H9 (cell line): ENCODE measurements around the gene ZMYND8. TPM values are rescaled to one million over a fixed set of nuclear protein-coding genes. Genes with fewer than 3 reads are reported as not detected.

ENCODE experiments used
- DNase-seq: peaks from one replicate; pipeline ENCODE4 v3.0.0-alpha.2; 2017
- H2AFZ ChIP-seq: one replicate; pipeline ENCODE4 v1.6.1; 2013; ENCODE audit warnings: mild to moderate bottlenecking, low read length, control low read depth, moderate library complexity
- H2AK5ac ChIP-seq: 2 replicates; pipeline ENCODE4 v1.6.1; 2013; ENCODE audit warnings: low read length, control low read depth, mixed read lengths; ENCODE audit not compliant: insufficient read length
- H2BK120ac ChIP-seq: one replicate; pipeline ENCODE4 v1.6.1; 2013; ENCODE audit warnings: low read depth, mild to moderate bottlenecking, low read length, control low read depth, inconsistent platforms; ENCODE audit not compliant: poor library complexity, severe bottlenecking
- H2BK12ac ChIP-seq: 2 replicates; pipeline ENCODE4 v1.6.1; 2013; ENCODE audit warnings: low read length, control low read depth, mixed read lengths, low read depth; ENCODE audit not compliant: insufficient read length
- H2BK15ac ChIP-seq: 2 replicates; pipeline ENCODE4 v1.6.1; 2013; ENCODE audit warnings: low read depth, low read length, control low read depth
- H2BK20ac ChIP-seq: one replicate; pipeline ENCODE4 v1.6.1; 2013; ENCODE audit warnings: low read depth, mild to moderate bottlenecking, low read length, control low read depth, inconsistent platforms; ENCODE audit not compliant: poor library complexity, severe bottlenecking
- H2BK5ac ChIP-seq: 2 replicates; pipeline ENCODE4 v1.6.1; 2013; ENCODE audit warnings: low read length, control low read depth, mixed read lengths; ENCODE audit not compliant: insufficient read length
- H3K14ac ChIP-seq: 2 replicates; pipeline ENCODE4 v1.6.1; 2013; ENCODE audit warnings: low read length, control low read depth; ENCODE audit not compliant: insufficient read depth
- H3K18ac ChIP-seq: 2 replicates; pipeline ENCODE4 v1.6.1; 2013; ENCODE audit warnings: low read depth, mild to moderate bottlenecking, mixed read lengths, low read length, control low read depth; ENCODE audit not compliant: insufficient read length
- H3K23ac ChIP-seq: 2 replicates; pipeline ENCODE4 v1.6.1; 2013; ENCODE audit warnings: low read length, control low read depth, mixed read lengths, low read depth; ENCODE audit not compliant: insufficient read length
- H3K23me2 ChIP-seq: 2 replicates; pipeline ENCODE4 v1.6.1; 2013; ENCODE audit warnings: low read depth, mild to moderate bottlenecking, mixed read lengths, low read length, control low read depth; ENCODE audit not compliant: insufficient read length, poor library complexity, severe bottlenecking
- H3K27ac ChIP-seq: 2 replicates; pipeline ENCODE4 v1.5.1; 2013; ENCODE audit warnings: low read length, control low read depth, mixed read lengths, low read depth; ENCODE audit not compliant: insufficient read length
- H3K27me3 ChIP-seq: 2 replicates; pipeline ENCODE4 v1.6.1; 2013; ENCODE audit warnings: low read length, control low read depth, inconsistent platforms; ENCODE audit not compliant: insufficient read depth
- H3K4ac ChIP-seq: 2 replicates; pipeline ENCODE4 v1.6.1; 2013; ENCODE audit warnings: low read depth, mild to moderate bottlenecking, control low read depth, inconsistent platforms, low read length, moderate library complexity
- H3K4me1 ChIP-seq: 2 replicates; pipeline ENCODE4 v1.6.1; 2013; ENCODE audit warnings: low read length, control low read depth, inconsistent platforms; ENCODE audit not compliant: insufficient read depth
- H3K4me2 ChIP-seq: 2 replicates; pipeline ENCODE4 v1.6.1; 2013; ENCODE audit warnings: low read length, control low read depth, mixed read lengths; ENCODE audit not compliant: insufficient read length, insufficient read depth
- H3K56ac ChIP-seq: 2 replicates; pipeline ENCODE4 v1.6.1; 2013; ENCODE audit warnings: low read depth, mild to moderate bottlenecking, mixed read lengths, low read length, control low read depth; ENCODE audit not compliant: insufficient read length
- H3K79me1 ChIP-seq: 2 replicates; pipeline ENCODE4 v1.6.1; 2013; ENCODE audit warnings: low read depth, mild to moderate bottlenecking, moderate library complexity, low read length, control low read depth, inconsistent platforms; ENCODE audit not compliant: insufficient read depth, poor library complexity, severe bottlenecking
- H3K79me2 ChIP-seq: 2 replicates; pipeline ENCODE4 v1.6.1; 2013; ENCODE audit warnings: low read length, control low read depth, inconsistent platforms; ENCODE audit not compliant: insufficient read depth
- H3K9ac ChIP-seq: 2 replicates; pipeline ENCODE4 v1.6.1; 2013; ENCODE audit warnings: low read length, control low read depth, mixed read lengths; ENCODE audit not compliant: insufficient read length; ENCODE audit errors: extremely low read depth
- H3K9me3 ChIP-seq: one replicate; pipeline ENCODE4 v1.6.1; 2013; ENCODE audit warnings: low read depth, low read length, inconsistent platforms; ENCODE audit not compliant: control insufficient read depth
- H3T11ph ChIP-seq: one replicate; pipeline ENCODE4 v1.6.1; 2013; ENCODE audit warnings: mild to moderate bottlenecking, low read length, control low read depth, inconsistent platforms
- H4K20me1 ChIP-seq: one replicate; pipeline ENCODE4 v1.6.1; 2013; ENCODE audit not compliant: control insufficient read depth, insufficient read length, insufficient read depth
- H4K5ac ChIP-seq: 2 replicates; pipeline ENCODE4 v1.6.1; 2013; ENCODE audit warnings: low read depth, mild to moderate bottlenecking, mixed read lengths, low read length, control low read depth; ENCODE audit not compliant: insufficient read length
- H4K8ac ChIP-seq: replicated peaks from 2 replicates; pipeline ENCODE4 v1.6.1; 2013; ENCODE audit warnings: low read length, control low read depth, mixed read lengths, low read depth; ENCODE audit not compliant: insufficient read length
- H4K91ac ChIP-seq: 2 replicates; pipeline ENCODE4 v1.6.1; 2013; ENCODE audit warnings: low read depth, mild to moderate bottlenecking, moderate library complexity, mixed read lengths, low read length, control low read depth; ENCODE audit not compliant: insufficient read length
- H3K27ac Mint-ChIP-seq, 3 experiments: 2 replicates in 2 of 3; 3 replicates in 1 of 3; pipeline ENCODE4 v1.8.0; 2020 to 2021; ENCODE audit warnings: mixed read lengths in 3 of 3, mild to moderate bottlenecking in 1 of 3, moderate library complexity in 1 of 3
- H3K27me3 Mint-ChIP-seq: 2 replicates; pipeline ENCODE4 v1.8.0; 2021; ENCODE audit warnings: low read depth, mild to moderate bottlenecking, moderate library complexity, mixed read lengths
- H3K36me3 Mint-ChIP-seq, 3 experiments: 2 replicates in 2 of 3; 3 replicates in 1 of 3; pipeline ENCODE4 v1.8.0; 2020 to 2021; ENCODE audit warnings: low read depth in 3 of 3, mixed read lengths in 3 of 3; ENCODE audit not compliant: insufficient read depth in 1 of 3
- H3K4me1 Mint-ChIP-seq, 2 experiments: 2 replicates each; pipeline ENCODE4 v1.8.0; 2020; ENCODE audit warnings: mixed read lengths in 2 of 2
- H3K4me3 Mint-ChIP-seq, 2 experiments: 2 replicates in 1 of 2; 3 replicates in 1 of 2; pipeline ENCODE4 v1.8.0; 2020 to 2021; ENCODE audit warnings: mild to moderate bottlenecking in 2 of 2, mixed read lengths in 2 of 2, moderate library complexity in 1 of 2
- H3K9me3 Mint-ChIP-seq, 2 experiments: 2 replicates in 1 of 2; 3 replicates in 1 of 2; pipeline ENCODE4 v1.8.0; 2020; ENCODE audit warnings: mild to moderate bottlenecking in 2 of 2, mixed read lengths in 2 of 2, moderate library complexity in 1 of 2
- WGBS: extraction: QIAGEN DNeasy Blood & Tissue Kit; methylation state at CpG from one replicate; pipeline ENCODE4 v1.1.7; 2013; ENCODE audit warnings: missing lambda C conversion rate, low lambda C conversion rate, mixed read lengths; ENCODE audit not compliant: insufficient read length; ENCODE audit errors: extremely low coverage; 5-methylcytosine and 5-hydroxymethylcytosine counted together
- total RNA-seq: library from RNA; stranded (reverse); gene quantifications from 2 replicates; pipeline ENCODE4 v1.2.1, GENCODE V29; 2021
- TF ChIP-seq, protein P1 (sequence below): fragments of 200-600 bp; sonication (generic); conservative IDR thresholded peaks from 3 replicates; pipeline ENCODE4 v1.8.0; 2021; ENCODE audit warnings: antibody characterized with exemption, mild to moderate bottlenecking

Gene ZMYND8
- total RNA-seq, 1 experiment from 2014 or later = 158 TPM

DNA sequence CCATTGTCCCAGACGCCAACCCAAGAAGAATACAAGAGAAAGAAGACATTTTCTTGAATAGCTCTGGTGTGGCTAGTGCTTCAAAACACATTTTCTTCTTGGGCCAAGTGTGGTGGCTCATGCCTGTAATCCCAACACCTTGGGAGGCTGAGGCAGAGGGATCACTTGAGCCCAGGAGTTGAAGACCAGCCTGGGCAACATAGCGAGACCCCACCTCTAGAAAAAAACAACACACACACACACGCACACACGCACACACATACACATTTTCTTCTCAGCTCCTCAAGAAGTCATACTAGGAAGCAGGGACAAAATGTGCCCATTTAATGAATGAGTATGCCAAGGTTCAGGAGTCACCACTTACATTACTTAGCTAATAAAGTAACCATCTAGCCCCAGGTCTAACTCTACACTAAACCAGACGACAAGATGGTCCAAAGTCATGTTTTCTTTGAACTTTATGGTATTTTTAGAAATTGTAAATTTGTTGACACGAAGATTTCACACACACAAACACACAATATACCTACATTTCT lies 68.8 kb downstream of the ZMYND8 start:
- H3K27ac Mint-ChIP-seq = peak overlapping the region in 2 of 3 experiments; percentile 55 to 80; a peak in 2 of 7 replicates

More for the DNA sequence above, 68.8 kb downstream of the ZMYND8 start:
- Histone ChIP-seq H2AK5ac (no peak overlapping the region), H2AFZ (no peak overlapping the region), H3K27me3 (no peaks in the 10 kb centered on the region), H3K18ac (no peak overlapping the region), H3K4me2 (no peak overlapping the region), H3K23ac (no peak overlapping the region), H4K8ac (no peak overlapping the region), H3K9ac (no peak overlapping the region), H2BK12ac (no peak overlapping the region), H3K79me2 (no peaks in the 10 kb centered on the region), H3K23me2 (no peaks in the 10 kb centered on the region), H4K5ac (no peak overlapping the region), H4K91ac (no peak overlapping the region), H2BK5ac (no peak overlapping the region), H4K20me1 (no peaks in the 10 kb centered on the region), H3K4ac (no peak overlapping the region), H3K9me3 (no peaks in the 10 kb centered on the region), H3T11ph (no peak overlapping the region), H2BK20ac (no peak overlapping the region), H3K79me1 (peaks cover 2% of the 10 kb centered on the region), H3K56ac (no peak overlapping the region), H3K4me1 (no peaks in the 10 kb centered on the region), H3K27ac (no peak overlapping the region), H2BK15ac (no peak overlapping the region), H2BK120ac (no peak overlapping the region), H3K14ac (no peak overlapping the region)
- H3K36me3 Mint-ChIP-seq = peaks cover 57 to 94% (median 93%) of the 10 kb centered on the region in 3 experiments; a peak in 6 of 7 replicates
- H3K9me3 Mint-ChIP-seq = no peaks in the 10 kb centered on the region
- H3K27me3 Mint-ChIP-seq = no peaks in the 10 kb centered on the region
- no peak overlapping the region for H3K4me3 Mint-ChIP-seq
- H3K4me1 Mint-ChIP-seq = peaks cover 0 to 2% of the 10 kb centered on the region in 2 experiments; a peak in 1 of 4 replicates
- no peak for DNase-seq
- WGBS = no CpG with 5 or more reads among the region's 6 CpGs
- TF ChIP-seq, protein P1, sequence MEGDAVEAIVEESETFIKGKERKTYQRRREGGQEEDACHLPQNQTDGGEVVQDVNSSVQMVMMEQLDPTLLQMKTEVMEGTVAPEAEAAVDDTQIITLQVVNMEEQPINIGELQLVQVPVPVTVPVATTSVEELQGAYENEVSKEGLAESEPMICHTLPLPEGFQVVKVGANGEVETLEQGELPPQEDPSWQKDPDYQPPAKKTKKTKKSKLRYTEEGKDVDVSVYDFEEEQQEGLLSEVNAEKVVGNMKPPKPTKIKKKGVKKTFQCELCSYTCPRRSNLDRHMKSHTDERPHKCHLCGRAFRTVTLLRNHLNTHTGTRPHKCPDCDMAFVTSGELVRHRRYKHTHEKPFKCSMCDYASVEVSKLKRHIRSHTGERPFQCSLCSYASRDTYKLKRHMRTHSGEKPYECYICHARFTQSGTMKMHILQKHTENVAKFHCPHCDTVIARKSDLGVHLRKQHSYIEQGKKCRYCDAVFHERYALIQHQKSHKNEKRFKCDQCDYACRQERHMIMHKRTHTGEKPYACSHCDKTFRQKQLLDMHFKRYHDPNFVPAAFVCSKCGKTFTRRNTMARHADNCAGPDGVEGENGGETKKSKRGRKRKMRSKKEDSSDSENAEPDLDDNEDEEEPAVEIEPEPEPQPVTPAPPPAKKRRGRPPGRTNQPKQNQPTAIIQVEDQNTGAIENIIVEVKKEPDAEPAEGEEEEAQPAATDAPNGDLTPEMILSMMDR = no peak
